Femur (tissue), 1 donor: ENCODE data around the gene NRXN3.

Experiments used
- DNase-seq: peaks from one replicate; pipeline ENCODE4 v3.0.0-alpha.2; 2017

NRXN3 gene

DNA sequence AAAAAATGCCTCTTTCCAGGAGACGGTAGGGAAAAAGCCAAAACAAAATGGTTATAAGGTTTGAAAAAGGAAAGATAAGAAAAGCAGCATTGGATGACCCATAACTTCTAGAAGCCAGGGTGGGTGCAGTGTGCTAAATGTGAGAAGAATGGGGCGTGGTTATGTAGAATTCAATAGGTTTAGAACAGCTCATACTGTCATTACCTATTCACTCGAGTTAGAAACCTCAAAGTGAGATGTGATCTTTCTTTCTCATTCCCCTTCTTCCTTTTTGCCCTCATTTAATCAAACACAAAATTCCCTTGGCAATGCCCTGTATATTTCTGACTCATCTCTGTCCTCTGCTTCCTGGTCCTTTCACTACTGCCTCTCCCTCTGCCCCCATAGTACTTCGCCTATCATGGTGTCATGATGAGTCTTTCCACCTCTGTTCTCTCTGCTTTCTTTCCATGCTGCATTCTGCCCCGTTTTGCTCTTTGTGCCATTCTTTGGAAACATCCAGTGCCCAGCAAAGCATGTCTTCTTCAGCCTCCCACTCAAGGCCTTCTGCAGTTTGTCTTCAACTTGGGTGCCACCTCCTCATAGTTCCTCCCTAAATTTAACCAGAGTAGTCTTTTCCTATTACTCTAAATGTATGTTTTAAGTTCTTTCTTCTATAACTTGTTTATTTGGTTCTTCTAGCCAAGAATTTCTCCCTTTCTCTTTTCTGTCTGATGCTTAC lies 496.3 kb downstream of the NRXN3 start:
- DNase-seq: no peak

- DNase-seq: no peak
These were observed 497.0 kb downstream of the NRXN3 start for GRCh38 chr14:78667141-78667540.

GRCh38 chr14:78673845-78674244 lies 503.7 kb downstream of the NRXN3 start:
- DNase-seq: no peak

GRCh38 chr14:78674820-78675219 lies 504.6 kb downstream of the NRXN3 start:
- no peak for DNase-seq

DNA sequence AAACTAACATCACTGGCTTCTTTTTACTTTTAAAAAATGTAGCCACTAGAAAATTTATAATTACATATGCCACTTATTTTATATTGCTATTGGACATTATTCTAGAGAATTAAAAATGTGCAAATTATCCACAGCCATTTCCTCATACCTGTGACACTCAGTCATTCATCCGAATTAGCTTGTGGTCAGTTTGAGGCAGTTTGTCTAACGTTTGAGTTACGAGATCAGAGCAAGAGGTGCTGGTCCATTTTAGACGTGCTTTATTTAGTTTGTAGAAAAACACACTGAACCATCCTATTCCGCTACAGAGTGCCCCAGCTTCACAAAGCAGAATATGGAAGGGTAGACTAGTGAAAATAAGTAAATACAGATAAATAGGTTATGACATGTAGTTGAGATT lies 513.0 kb downstream of the NRXN3 start:
- no peak for DNase-seq

GRCh38 chr14:78683981-78684380 lies 513.8 kb downstream of the NRXN3 start:
- no peak for DNase-seq

GRCh38 chr14:78688503-78688902 lies 518.3 kb downstream of the NRXN3 start:
- no peak for DNase-seq

DNA sequence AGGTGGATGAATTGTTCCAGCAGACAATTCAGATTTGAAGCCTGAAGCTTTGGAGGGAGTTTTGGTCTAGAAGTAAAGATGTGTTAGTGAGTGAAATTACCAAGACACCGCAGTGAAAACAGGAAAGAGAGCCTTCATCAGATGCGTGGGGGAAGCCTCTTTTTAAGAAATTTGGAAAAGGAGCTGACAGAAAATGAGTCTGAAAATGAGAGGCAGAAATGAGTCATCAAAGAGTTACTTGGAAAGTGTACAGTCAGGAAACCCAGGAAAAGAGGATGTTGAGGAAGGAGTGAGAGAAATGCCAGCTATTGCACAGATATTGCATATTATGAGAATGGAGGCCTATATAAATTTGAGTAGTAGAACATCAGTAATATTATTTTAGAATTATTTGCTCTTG lies 520.7 kb downstream of the NRXN3 start:
- DNase-seq: no peak

DNA sequence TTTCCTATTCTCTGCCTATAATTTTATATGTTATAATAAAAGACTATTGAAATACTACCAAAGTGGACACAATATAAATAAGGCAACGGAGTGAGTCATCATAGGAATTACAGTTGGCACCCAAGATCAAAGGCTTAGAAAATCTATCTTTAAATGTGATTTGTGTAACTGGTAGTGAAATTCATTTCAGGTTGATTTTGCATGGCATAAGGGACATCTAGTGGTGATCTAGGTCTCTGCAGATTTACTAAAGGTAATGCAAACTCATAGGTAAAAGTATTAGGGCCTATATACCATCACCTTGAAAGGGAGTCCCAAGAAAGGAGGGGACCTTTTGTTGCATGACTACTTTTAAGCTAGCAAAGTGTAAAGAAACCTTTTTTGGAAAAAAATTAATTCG lies 527.2 kb downstream of the NRXN3 start:
- DNase-seq: no peak

DNA sequence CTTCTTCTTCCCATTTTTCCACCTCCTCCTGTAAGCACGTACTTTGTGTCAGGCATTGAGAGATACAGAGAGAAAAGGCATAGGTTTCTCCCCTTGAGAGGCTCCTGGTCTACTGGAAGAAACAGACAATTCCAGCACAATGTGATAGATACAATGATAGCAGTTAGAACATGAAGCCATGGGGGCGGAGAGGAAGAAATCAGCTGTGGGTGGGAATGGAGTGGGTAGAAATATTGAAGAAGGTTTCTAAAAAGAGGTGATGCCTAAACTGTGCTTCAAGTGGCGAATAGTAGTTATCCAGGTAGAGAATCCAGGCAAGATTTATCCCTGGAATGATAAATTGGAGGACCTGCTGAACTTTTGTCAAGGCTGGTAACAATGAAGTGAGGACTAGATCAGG lies 528.8 kb downstream of the NRXN3 start:
- no peak for DNase-seq

DNA sequence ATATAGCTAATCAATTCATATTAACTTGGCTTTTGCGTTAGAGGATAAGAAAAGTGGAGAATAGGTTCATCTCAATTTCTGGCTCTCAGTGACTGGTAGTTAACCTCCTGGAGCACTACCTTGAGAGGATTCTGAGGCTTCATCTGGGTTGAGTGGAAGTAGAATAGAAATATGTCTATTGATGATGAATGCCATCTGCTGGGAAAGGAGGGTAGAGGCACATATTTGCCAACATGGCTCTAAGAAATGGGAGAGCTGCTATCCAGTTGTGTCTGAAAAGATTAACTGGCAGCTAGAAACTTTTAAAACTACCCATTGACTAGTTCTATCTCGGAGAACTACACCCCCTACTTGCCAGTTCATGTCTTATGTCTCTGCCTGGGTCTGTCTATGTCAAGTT lies 530.1 kb downstream of the NRXN3 start:
- no peak for DNase-seq

DNA sequence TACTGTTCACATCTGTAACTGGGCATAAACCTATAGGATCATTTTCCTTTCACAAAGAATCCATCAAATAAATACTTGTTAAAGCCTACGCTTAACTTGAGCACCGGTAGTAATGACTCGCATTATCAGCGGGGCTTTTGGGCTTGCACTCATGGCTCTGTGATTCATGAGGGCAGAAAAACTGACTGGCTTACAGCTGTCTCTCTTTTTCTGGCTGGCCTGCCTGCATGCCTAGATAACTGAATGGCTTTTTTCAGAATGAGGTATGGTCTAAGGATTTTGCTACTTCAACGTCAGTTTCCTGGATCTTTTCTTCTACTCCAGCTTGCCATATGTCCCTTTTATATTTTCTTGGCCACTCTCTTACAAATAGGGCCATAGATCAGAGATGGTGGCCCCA lies 531.1 kb downstream of the NRXN3 start:
- no peak for DNase-seq

DNA sequence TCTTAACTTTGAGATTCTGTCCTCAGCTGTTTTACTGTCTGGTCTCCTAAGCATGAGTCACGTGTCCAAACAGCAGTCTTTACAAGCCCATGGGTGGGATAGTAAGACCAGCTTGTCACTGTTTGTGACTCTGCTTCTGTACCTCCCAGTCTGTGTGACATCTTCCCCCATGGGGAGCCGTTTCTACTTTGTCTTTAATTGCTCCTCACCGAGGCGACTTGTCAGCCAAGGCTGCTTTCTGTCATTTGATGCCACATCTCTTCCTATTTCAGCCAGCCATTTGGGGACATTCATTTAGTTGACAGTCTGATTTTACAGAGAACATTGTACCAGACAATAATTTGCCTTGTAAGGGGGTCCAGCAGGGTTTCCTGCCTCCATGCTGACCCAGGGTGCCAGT lies 534.8 kb downstream of the NRXN3 start:
- DNase-seq: no peak

- no peak for DNase-seq
These were observed 535.8 kb downstream of the NRXN3 start for GRCh38 chr14:78705989-78706388.

DNA sequence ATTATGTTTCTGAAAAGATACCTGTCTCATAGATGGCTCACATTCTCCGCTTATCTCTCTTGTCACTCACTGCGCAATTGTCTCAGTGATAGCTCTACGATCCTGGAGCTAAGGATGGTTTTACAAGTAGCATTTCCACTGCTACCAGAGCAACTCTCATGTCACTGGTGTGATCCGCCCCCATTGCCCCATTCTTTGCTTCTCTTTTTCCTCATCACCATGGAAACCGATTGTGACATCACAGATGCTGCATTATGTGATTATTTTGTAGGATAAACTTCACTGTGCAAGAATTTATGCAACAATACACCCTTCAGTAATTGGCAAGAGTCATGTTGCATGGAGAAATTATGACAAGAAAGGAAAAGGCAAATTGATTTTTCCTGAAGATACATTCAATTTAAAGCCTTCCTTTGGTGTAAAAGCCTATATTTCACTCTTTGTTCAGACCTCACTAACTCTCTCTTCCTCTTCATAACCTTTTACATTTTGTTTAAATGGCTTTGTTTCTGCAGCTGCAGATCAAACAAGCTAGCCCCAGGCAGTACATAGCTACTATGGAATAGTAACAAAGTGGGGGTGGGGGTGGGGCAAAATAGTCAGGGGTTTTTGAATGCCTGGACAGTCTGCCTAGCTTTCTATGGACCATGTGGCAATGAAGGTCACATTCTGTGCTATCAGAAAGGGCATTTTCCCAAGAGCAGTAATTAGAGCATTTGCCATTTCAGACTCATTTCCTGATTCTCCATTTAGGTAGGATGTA lies 539.8 kb downstream of the NRXN3 start:
- DNase-seq: no peak

- DNase-seq: no peak
These were observed 540.8 kb downstream of the NRXN3 start for GRCh38 chr14:78710963-78711362.

- no peak for DNase-seq
These were observed 543.5 kb downstream of the NRXN3 start for GRCh38 chr14:78713716-78714115.

- no peak for DNase-seq
These were observed 544.5 kb downstream of the NRXN3 start for GRCh38 chr14:78714711-78715110.

- DNase-seq: no peak
These were observed 551.7 kb downstream of the NRXN3 start for GRCh38 chr14:78721756-78722480.

- no peak for DNase-seq
These were observed 554.9 kb downstream of the NRXN3 start for GRCh38 chr14:78725086-78725485.

DNA sequence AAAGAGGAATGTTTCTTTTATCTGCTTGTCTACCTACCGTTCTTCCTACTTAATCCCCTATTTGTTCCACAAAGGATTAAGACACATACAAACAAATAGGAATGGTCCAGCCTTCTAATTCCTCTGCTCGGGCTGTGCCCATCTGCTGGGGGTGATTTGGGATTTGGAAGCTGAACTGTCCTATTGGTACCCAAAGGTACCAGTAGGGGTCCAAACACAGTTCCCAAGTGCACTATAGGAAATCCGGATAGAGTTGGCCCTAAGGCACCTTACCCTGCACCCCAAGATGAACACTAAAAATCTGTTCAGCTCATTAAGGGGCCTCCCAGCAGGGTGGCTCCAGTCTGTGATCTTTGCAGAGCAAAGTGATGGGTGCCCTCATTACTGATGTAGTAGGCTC lies 566.9 kb downstream of the NRXN3 start:
- DNase-seq: no peak

DNA sequence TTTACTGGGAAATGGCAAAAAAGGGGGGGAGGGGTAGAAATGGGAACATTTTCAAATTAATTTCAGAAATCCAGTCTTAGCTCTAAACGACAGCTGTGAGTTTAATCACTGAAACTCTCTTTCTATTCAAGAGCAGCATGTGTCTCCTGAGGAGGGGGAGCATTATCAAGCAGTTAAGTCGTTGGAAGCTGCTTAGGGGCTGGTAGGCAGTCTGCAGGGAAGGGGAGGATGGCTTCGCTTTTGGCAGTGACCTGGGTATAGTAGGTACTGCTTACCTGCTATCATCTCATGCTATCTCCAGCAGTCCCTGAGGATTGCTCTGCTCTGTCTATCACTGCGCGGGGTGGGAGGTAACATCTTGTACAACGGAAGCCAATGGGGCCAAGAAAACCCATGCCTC lies 567.4 kb downstream of the NRXN3 start:
- no peak for DNase-seq

DNA sequence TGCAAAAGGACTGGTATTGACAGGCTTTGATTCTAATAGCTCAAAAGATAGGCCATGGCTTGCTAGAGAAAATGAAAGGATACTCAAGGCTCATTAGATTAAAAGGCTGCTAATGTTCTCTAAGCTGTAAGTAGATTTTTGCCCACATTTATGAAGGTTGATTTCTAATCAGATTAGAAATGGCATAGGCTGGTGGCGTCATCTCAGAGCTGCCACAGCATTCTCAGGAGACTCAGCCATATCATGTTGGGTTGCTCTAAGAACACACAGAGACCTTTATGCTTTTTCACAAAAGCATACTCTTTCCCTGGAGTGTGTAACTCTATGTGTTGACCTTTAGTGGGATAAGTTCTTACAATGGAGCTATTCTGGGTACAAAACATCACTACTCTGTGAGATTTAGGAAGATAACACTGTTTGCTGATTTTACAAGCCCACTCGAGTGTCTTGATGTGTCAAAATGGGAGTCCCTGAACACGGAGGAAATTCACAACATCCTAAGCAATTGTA lies 576.0 kb downstream of the NRXN3 start:
- no peak for DNase-seq

- no peak for DNase-seq
These were observed 577.6 kb downstream of the NRXN3 start for GRCh38 chr14:78747813-78748212.
